Measurements from ENCODE around the gene TRPM6. TPM values are rescaled to one million over a fixed set of nuclear protein-coding genes. Genes with fewer than 3 reads are reported as not detected.

Gene TRPM6
- total and polyA plus RNA-seq, 11 donors = 0.08 to 0.75 (median 0.34) TPM; not detected in 2

DNA sequence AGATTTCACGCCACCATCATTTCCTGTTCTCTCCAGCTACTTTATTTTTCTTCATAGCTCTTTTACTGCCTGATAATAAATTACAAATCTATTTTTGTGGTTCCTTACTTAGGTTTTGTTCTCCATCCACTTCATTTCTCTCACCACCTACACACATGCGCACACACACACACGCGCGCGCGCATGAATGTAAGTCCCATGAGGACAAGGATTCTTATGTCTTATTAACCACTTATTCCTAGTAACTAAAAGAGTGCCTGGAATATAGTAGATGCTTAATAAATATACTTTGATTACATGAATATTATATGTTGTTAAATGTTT is 116.5 kb downstream of the TRPM6 start:
- Histone ChIP-seq H3K36me3 (no peaks in the 10 kb centered on the region), H3K9me3 (no peaks in the 10 kb centered on the region), H3K27ac (no peak overlapping the region), H3K4me1 (no peaks in the 10 kb centered on the region), H3K27me3 (peaks cover 0 to 5% (median 0%) of the 10 kb centered on the region in 9 donors), H3K4me3 (no peak overlapping the region)
- ATAC-seq (no peak), DNase-seq (no peak)
- TF ChIP-seq, protein P1, sequence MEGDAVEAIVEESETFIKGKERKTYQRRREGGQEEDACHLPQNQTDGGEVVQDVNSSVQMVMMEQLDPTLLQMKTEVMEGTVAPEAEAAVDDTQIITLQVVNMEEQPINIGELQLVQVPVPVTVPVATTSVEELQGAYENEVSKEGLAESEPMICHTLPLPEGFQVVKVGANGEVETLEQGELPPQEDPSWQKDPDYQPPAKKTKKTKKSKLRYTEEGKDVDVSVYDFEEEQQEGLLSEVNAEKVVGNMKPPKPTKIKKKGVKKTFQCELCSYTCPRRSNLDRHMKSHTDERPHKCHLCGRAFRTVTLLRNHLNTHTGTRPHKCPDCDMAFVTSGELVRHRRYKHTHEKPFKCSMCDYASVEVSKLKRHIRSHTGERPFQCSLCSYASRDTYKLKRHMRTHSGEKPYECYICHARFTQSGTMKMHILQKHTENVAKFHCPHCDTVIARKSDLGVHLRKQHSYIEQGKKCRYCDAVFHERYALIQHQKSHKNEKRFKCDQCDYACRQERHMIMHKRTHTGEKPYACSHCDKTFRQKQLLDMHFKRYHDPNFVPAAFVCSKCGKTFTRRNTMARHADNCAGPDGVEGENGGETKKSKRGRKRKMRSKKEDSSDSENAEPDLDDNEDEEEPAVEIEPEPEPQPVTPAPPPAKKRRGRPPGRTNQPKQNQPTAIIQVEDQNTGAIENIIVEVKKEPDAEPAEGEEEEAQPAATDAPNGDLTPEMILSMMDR (IDR thresholded peaks at IDR 0.05) = peak in 2 of 12 donors; percentile 3 to 6
- TF ChIP-seq POLR2A (IDR thresholded peaks at IDR 0.05) = no peak
- intact Hi-C loops (cut with DNase I) = loop anchor here in 3 of 10 donors (5.0 to 10.0 kb wide), 3 partner anchors 64 to 306 kb away; no protein-coding TSS in a partner anchor
- 87 to 90% (median 88%) methylated on average over 7 of the region's 7 CpGs for WGBS, 4 donors

DNA sequence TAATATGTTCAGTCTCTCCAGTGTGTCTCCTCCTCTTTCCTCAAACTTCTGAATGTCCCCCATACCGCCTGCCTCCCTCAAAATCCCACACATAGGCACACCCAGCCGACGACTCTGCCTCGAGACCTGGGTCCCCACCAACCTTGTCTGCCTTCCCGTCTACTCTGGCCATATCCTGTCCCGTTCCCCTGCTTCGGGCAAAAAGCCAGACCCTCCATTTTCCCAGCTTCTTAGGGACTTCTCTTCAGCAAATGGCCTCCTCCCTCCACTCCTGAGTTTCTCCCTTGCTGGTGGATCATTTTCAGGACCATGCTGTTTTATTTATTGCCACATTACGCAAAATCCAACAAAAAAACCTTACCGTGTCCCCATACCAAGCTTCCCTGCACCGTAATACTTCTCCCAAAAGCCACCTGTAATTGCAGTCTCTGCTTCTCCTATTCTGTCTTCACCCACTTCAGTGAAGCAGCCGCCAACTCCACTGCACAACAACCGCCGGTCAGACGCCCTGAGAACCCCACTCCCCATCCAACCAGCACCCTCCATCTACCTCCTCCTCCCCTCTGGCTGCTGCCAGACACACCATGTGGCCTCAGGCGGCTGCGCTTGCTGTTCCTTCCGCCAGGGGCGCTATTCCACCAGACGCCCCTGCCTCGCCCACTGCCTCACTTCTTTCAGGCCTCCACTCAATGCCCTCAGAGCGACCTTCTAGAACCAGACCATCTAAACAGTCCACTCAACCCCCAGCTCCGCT is 117.0 kb downstream of the TRPM6 start:
- H3K4me3 ChIP-seq = no peak overlapping the region
- WGBS, 4 donors = 60 to 72% (median 65%) methylated on average over 22 of the region's 22 CpGs
- DNase-seq (peak in 1 of 5 donors; percentile 8), ATAC-seq (no peak)
- H3K27ac ChIP-seq = no peak overlapping the region
- no peaks in the 10 kb centered on the region for H3K4me1 ChIP-seq
- no peak for TF ChIP-seq POLR2A (IDR thresholded peaks at IDR 0.05)
- TF ChIP-seq, protein P1 (IDR thresholded peaks at IDR 0.05) = peak in 10 of 12 donors; percentile 19 to 50 (median 42)
- peaks cover 0 to 5% (median 0%) of the 10 kb centered on the region in 9 donors for H3K27me3 ChIP-seq
- H3K36me3 ChIP-seq = no peaks in the 10 kb centered on the region
- intact Hi-C loops (cut with DNase I) = loop anchor here in 3 of 10 donors (5.0 to 10.0 kb wide), 3 partner anchors 64 to 307 kb away; no protein-coding TSS in a partner anchor
- no peaks in the 10 kb centered on the region for H3K9me3 ChIP-seq

DNA sequence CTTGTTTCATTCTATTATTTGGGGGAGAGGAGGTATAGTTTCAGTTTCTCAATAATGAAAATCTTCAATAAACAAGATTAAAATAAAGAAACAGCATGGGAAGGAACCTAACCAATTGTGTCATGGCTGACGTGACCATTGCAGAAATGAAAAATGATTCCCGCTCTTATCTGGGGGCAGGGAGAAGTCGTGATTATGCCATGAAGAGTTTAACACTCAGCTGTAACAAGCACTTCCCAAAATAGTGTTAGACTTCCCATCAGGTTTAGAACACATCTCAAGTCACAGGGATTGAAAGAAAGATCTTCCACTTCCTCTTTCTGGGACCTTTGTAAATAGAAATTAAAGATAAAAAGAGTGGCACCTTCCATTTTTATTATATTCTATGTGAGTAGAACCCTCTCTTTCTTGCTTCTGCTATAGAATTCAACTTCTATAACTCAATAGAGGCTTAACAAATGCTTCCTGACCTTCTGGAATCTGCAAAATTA is 122.2 kb downstream of the TRPM6 start:
- no peaks in the 10 kb centered on the region for H3K27me3 ChIP-seq
- 23 to 32% (median 25%) methylated on average over 3 of the region's 3 CpGs for WGBS, 4 donors

DNA sequence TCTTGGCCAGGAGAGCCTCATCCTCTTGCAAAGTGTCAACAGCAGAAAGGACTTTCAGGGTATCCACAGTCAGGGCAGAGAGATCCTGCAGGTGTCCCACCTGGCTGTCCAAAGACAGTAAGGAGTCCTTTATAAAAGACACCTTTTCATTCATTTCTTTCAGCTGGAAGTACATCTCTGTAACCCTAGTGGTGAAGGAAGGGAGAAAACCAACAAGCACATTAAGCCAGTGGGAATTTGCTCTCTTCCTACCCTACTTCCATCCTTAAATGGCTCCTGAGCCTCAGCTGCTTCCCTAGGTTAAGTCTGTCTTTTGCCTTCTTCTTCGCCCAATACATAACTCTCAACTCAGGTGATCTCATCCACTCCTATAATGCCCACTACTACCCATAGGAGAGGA is 124.8 kb downstream of the TRPM6 start:
- no peaks in the 10 kb centered on the region for H3K4me1 ChIP-seq
- H3K9me3 ChIP-seq = no peaks in the 10 kb centered on the region
- H3K27ac ChIP-seq = no peak overlapping the region
- no peak for TF ChIP-seq POLR2A (IDR thresholded peaks at IDR 0.05)
- TF ChIP-seq, protein P1 (IDR thresholded peaks at IDR 0.05) = no peak
- no peaks in the 10 kb centered on the region for H3K27me3 ChIP-seq
- no peak overlapping the region for H3K4me3 ChIP-seq
- DNase-seq (no peak), ATAC-seq (no peak)
- 91 to 94% (median 93%) methylated on average over 1 of the region's 1 CpG for WGBS, 4 donors
- intact Hi-C loops (cut with DNase I) = no loop called here
- H3K36me3 ChIP-seq = no peaks in the 10 kb centered on the region

More for the DNA sequence above, 122.2 kb downstream of the TRPM6 start:
- Histone ChIP-seq H3K27ac (no peak overlapping the region), H3K36me3 (no peaks in the 10 kb centered on the region), H3K4me1 (no peaks in the 10 kb centered on the region), H3K4me3 (no peak overlapping the region), H3K9me3 (no peaks in the 10 kb centered on the region)
- DNase-seq (no peak), ATAC-seq (no peak)
- TF ChIP-seq POLR2A (IDR thresholded peaks at IDR 0.05) = no peak
- TF ChIP-seq, protein P1 (IDR thresholded peaks at IDR 0.05) = no peak
- intact Hi-C loops (cut with DNase I) = no loop called here
